OCI-LY7 (cell line): ENCODE data around the gene CD274.
"Not testable (repeated sequence)": the region's sequence is repeated elsewhere in the genome, so short reads cannot be mapped to it uniquely, and the experiment has no call there.

Experiments used
- CTCF ChIP-seq: fragments of 200-600 bp; sonication (generic); conservative IDR thresholded peaks from 2 replicates; pipeline ENCODE4 v1.5.1; 2014; ENCODE audit warnings: mild to moderate bottlenecking, antibody characterized with exemption, low read length, moderate library complexity, mixed read lengths
- EZH2phosphoT487 ChIP-seq: fragments of 200-600 bp; sonication (generic); IDR thresholded peaks from 2 replicates; pipeline ENCODE4 v1.6.1; 2018; ENCODE audit warnings: low read depth, borderline replicate concordance, mild to moderate bottlenecking, mixed run types, antibody characterized with exemption, low read length, moderate library complexity, mixed read lengths

- TF ChIP-seq CTCF, EZH2phosphoT487: not testable (repeated sequence)
These were observed 17.0 kb upstream of the CD274 start for GRCh38 chr9:5433328-5433727.
